ENCODE data around the gene IQGAP1.
A peak's percentile ranks its signal among the peaks of the same experiment; 100 is the strongest.
"Not testable (repeated sequence)": the region's sequence is repeated elsewhere in the genome, so short reads cannot be mapped to it uniquely, and the experiment has no call there.

The IQGAP1 gene

DNA sequence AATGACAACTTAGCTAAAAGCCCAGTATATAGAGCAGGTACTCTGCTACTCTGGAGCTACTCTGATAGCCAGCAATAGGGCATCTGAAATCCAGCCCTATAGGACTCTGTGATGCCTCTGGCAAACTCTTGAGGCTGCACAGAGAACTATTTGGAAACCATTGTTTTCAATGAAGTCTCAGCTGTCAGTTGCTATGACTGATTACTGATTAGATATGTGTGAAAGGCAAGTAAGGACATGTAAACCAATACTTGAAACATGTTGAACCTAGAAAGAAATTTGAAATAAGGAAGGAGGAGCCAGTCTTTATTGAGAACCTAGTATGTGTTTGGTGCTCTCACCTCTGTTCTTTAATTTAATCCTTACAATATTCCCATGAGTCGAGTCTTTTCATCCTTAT is 101.5 kb downstream of the IQGAP1 start:
- no peak for DNase-seq (ENCODE audit: low spot score)

- no peak for DNase-seq (ENCODE audit: low spot score)
Measured at GRCh38 chr15:90489944-90490343, 101.9 kb downstream of the IQGAP1 start.

- DNase-seq (ENCODE audit: low spot score) = no peak
Measured at GRCh38 chr15:90493647-90494046, 105.6 kb downstream of the IQGAP1 start.

GRCh38 chr15:90495067-90495466 is 107.0 kb downstream of the IQGAP1 start:
- no peak for DNase-seq (ENCODE audit: low spot score)

DNA sequence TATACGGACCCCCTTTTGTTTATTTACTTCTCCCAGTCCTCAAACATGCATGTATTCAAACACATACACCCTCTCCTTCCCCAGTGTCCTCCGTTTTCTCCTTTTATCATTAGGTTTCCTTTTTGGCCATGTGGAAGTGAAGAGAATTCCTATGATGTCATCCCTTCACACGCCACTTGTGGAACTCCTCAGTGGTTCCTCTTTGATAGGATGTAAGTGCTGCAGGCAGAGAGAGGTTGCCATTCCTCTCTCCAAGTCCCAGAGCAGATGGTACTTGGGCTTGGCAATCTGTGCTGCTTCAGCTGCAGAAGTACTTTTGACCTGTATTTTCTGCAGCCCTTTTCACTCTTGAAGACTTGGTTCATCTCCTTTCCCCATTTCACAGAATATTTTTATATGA is 108.7 kb downstream of the IQGAP1 start:
- DNase-seq (ENCODE audit: low spot score) = peak; percentile 13

GRCh38 chr15:90497376-90497775 is 109.3 kb downstream of the IQGAP1 start:
- no peak for DNase-seq (ENCODE audit: low spot score)

- DNase-seq (ENCODE audit: low spot score) = no peak
Measured at GRCh38 chr15:90497912-90498311, 109.9 kb downstream of the IQGAP1 start.

- no peak for DNase-seq (ENCODE audit: low spot score)
Measured at GRCh38 chr15:90500171-90500570, 112.1 kb downstream of the IQGAP1 start.

- DNase-seq (ENCODE audit: low spot score) = no peak
Measured at GRCh38 chr15:90501898-90502297, 113.9 kb downstream of the IQGAP1 start.

GRCh38 chr15:90510781-90511180 is 122.7 kb downstream of the IQGAP1 start:
- DNase-seq (ENCODE audit: low spot score) = not testable (repeated sequence)

- DNase-seq (ENCODE audit: low spot score) = not testable (repeated sequence)
Measured at GRCh38 chr15:90511211-90511618, 123.2 kb downstream of the IQGAP1 start.

DNA sequence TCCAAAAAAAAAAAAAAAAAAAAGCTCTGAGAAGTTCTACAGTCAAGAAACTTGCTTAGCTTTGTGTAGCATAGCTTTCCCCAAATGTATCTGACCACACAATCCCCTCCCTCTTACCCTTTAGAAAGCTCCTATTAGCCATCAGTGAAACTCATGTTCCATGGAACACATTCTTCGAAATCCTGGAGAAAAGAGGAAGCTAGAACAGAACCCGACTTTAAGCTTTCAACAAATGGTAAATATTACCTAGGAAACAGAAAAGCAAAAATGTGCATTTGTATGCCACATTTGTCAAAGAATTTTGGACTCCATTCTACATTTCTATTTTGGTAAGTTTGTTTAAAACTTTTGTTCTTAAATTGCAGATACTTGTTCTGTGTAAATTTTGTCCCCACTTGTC is 124.2 kb downstream of the IQGAP1 start:
- DNase-seq (ENCODE audit: low spot score) = no peak

DNA sequence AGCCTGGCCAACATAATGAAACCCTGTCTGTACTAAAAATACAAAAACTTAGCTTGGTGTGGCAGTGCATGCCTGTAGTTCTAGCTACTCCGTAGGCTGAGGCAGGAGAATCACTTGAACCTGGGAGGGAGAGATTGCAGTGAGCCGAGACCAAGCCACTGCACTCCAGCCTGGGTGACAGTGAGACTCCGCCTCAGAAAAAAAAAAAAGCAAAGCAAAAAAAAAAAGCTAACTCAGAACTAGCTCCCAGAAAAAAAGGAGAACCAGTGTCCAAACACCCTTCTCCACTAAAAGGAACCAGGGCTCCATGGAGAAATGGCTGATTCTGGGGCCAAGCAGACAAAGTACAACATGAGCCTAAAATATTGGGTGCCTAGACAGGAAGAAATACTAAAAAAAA is 124.9 kb downstream of the IQGAP1 start:
- no peak for DNase-seq (ENCODE audit: low spot score)

DNA sequence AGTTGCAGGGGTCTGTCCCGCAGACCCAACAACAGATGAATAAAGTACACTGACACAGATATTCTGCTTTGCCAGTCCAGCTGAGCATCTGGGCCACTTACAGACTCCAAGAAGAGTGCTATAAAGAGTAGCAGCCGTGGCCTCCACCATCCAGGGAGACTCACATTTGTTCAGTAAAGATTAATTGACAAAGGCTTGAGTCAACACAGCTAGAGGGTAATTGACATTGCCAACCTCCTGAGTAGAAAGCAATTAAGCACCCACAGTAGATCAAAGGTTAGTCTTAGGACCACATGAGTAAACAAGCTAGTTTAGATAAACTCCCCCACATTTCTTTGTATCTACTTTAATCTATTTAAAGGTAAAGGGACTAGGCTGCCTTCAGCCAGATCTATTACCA is 125.4 kb downstream of the IQGAP1 start:
- DNase-seq (ENCODE audit: low spot score) = no peak

GRCh38 chr15:90513893-90514292 is 125.9 kb downstream of the IQGAP1 start:
- DNase-seq (ENCODE audit: low spot score) = not testable (repeated sequence)

GRCh38 chr15:90519688-90520087 is 131.6 kb downstream of the IQGAP1 start:
- no peak for DNase-seq (ENCODE audit: low spot score)

- DNase-seq (ENCODE audit: low spot score) = no peak
Measured at GRCh38 chr15:90520365-90520764, 132.3 kb downstream of the IQGAP1 start.

DNA sequence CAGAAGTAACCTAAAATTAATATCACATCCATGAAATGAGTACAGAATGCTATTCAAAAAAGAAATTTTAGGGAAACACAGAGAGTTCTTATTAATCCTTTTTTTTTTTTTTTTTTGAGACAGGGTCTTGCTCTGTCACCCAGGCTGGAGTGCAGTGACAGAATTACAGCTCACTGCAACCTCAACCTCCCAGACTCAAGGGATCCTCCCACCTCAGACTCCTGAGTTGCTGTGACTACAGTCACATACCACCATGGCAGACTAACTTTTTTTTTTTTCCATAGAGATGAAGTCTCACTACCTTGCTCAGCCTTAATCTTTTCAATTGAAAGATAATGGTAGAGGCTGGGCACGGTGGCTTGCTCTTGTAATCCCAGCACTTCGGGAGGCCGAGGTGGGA is 135.3 kb downstream of the IQGAP1 start:
- no peak for DNase-seq (ENCODE audit: low spot score)

- not testable (repeated sequence) for DNase-seq (ENCODE audit: low spot score)
Measured at GRCh38 chr15:90524018-90524803, 136.2 kb downstream of the IQGAP1 start.

GRCh38 chr15:90529011-90529370 is 140.9 kb downstream of the IQGAP1 start:
- DNase-seq (ENCODE audit: low spot score) = no peak

GRCh38 chr15:90529371-90530249 is 141.6 kb downstream of the IQGAP1 start, which contains the start of gene CRTC3:
TSS of gene CRTC3 (plus strand) at chr15:90529923. CDS start at chr15:90530072, 149 bp downstream.
- peak; percentile 83 for DNase-seq (ENCODE audit: low spot score)

GRCh38 chr15:90530250-90531051 is 142.4 kb downstream of the IQGAP1 start:
- peak; percentile 61 for DNase-seq (ENCODE audit: low spot score)
